Measurements from ENCODE around the gene PTPN14. TPM values are rescaled to one million over a fixed set of nuclear protein-coding genes. Genes with fewer than 3 reads are reported as not detected.

PTPN14 gene
- total and polyA plus RNA-seq, 2 donors from 2014 or later = 5.1 to 87.2 TPM

DNA sequence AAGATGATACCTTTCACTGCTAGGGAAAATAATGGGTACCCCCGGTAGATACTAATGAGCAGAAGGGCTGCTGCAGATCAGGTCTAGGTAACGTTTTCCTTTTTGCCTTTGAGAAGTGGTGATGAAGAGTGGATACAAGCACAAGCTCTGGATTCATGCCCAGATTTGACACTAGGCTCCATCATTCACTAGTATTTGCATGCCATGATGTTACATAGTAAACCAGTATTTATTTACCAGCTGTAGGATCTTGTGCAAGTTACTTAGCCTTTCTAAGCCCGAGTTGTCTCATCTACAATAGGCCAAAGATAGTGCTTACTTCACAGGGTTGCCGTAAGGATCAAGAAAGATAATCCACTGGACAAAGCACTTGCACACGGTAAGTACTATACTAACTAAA is 14.2 kb downstream of the PTPN14 start:
- peaks cover 0 to 10% (median 4%) of the 10 kb centered on the region in 3 donors for H3K4me1 ChIP-seq (ENCODE audit: control insufficient read depth in 2 of 3, insufficient read depth in 2 of 3, low read depth in 1 of 3, low read length in 3 of 3)
- no peak overlapping the region for H3K9ac ChIP-seq (ENCODE audit: low read length in 3 of 3)
- no peak for FAIRE-seq
- H3K36me3 ChIP-seq (ENCODE audit: control insufficient read depth in 2 of 3, insufficient read depth in 3 of 3, low read length in 3 of 3) = no peaks in the 10 kb centered on the region
- H3K27ac ChIP-seq (ENCODE audit: low read depth in 2 of 2, low read length in 2 of 2) = no peak overlapping the region
- no peak for DNase-seq
- TF ChIP-seq, protein P1, sequence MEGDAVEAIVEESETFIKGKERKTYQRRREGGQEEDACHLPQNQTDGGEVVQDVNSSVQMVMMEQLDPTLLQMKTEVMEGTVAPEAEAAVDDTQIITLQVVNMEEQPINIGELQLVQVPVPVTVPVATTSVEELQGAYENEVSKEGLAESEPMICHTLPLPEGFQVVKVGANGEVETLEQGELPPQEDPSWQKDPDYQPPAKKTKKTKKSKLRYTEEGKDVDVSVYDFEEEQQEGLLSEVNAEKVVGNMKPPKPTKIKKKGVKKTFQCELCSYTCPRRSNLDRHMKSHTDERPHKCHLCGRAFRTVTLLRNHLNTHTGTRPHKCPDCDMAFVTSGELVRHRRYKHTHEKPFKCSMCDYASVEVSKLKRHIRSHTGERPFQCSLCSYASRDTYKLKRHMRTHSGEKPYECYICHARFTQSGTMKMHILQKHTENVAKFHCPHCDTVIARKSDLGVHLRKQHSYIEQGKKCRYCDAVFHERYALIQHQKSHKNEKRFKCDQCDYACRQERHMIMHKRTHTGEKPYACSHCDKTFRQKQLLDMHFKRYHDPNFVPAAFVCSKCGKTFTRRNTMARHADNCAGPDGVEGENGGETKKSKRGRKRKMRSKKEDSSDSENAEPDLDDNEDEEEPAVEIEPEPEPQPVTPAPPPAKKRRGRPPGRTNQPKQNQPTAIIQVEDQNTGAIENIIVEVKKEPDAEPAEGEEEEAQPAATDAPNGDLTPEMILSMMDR (IDR thresholded peaks at IDR 0.05; ENCODE audit: borderline replicate concordance, extremely low read depth, insufficient read depth) = no peak
- no peaks in the 10 kb centered on the region for H3K27me3 ChIP-seq (ENCODE audit: control insufficient read depth, insufficient read depth, low read length)
- no peaks in the 10 kb centered on the region for H3K9me3 ChIP-seq (ENCODE audit: control insufficient read depth in 2 of 3, insufficient read depth in 1 of 3, low read length in 3 of 3)
- intact Hi-C loops (cut with DNase I) = no loop called here
- no peak overlapping the region for H3K4me3 ChIP-seq (ENCODE audit: low read length in 3 of 3)

DNA sequence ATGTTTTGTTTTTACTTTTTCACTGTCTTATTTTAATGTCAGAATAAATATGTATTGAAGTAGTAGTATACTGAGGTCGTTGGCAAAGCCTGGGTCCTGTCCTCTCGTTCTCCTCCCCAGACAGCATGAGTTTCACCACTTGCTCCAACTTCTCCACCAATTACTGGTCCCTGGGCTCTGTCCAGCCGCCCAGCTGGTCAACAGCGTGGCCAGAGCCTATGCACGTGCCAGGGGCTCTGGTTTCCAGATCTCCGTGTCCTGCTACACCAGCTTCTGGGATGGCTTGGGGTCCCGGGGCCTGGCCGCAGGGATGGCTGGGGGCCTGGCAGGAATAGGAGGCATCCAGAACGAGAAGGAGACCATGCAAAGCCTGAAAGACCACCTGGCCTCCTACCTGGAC is 19.3 kb downstream of the PTPN14 start:
- Histone ChIP-seq H3K9ac (ENCODE audit: low read length in 3 of 3) (no peak overlapping the region), H3K36me3 (ENCODE audit: control insufficient read depth in 2 of 3, insufficient read depth in 3 of 3, low read length in 3 of 3) (no peaks in the 10 kb centered on the region), H3K9me3 (ENCODE audit: control insufficient read depth in 2 of 3, insufficient read depth in 1 of 3, low read length in 3 of 3) (no peaks in the 10 kb centered on the region), H3K27ac (ENCODE audit: low read depth in 2 of 2, low read length in 2 of 2) (no peak overlapping the region), H3K4me3 (ENCODE audit: low read length in 3 of 3) (no peak overlapping the region), H3K4me1 (ENCODE audit: control insufficient read depth in 2 of 3, insufficient read depth in 2 of 3, low read depth in 1 of 3, low read length in 3 of 3) (peaks cover 0 to under 1% (median 0%) of the 10 kb centered on the region in 3 donors), H3K27me3 (ENCODE audit: control insufficient read depth, insufficient read depth, low read length) (no peaks in the 10 kb centered on the region)
- FAIRE-seq (no peak), DNase-seq (no peak)
- intact Hi-C loops (cut with DNase I) = no loop called here
- TF ChIP-seq, protein P1 (IDR thresholded peaks at IDR 0.05; ENCODE audit: borderline replicate concordance, extremely low read depth, insufficient read depth) = no peak

DNA sequence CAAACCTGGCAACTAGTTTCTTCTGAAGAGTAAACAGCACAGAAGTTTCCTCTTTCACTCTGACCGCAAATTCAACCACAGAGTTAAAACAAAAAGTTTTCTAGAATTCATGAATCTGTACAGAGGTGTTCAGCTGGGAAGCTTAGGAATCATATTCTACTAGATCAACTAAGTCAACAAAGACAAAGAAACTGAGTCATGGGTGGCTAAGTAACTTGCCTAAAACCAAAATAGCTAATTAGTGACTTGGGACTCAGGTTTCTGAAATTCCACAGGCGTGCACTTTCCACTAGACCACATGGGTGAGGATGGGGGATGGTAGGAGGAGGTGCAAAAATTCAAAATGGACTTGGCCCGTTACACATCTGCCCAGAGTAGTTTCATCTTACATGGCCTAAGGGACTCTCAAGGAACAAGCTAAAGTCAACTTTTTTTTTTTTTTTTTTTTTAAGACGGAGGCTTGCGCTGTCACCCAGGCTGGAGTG is 25.8 kb downstream of the PTPN14 start:
- Histone ChIP-seq H3K27ac (ENCODE audit: low read depth in 2 of 2, low read length in 2 of 2) (no peak overlapping the region), H3K36me3 (ENCODE audit: control insufficient read depth in 2 of 3, insufficient read depth in 3 of 3, low read length in 3 of 3) (no peaks in the 10 kb centered on the region), H3K27me3 (ENCODE audit: control insufficient read depth, insufficient read depth, low read length) (no peaks in the 10 kb centered on the region), H3K9me3 (ENCODE audit: control insufficient read depth in 2 of 3, insufficient read depth in 1 of 3, low read length in 3 of 3) (no peaks in the 10 kb centered on the region), H3K4me1 (ENCODE audit: control insufficient read depth in 2 of 3, insufficient read depth in 2 of 3, low read depth in 1 of 3, low read length in 3 of 3) (peaks cover 3 to 14% (median 5%) of the 10 kb centered on the region in 3 donors), H3K9ac (ENCODE audit: low read length in 3 of 3) (no peak overlapping the region), H3K4me3 (ENCODE audit: low read length in 3 of 3) (peak overlapping the region in 2 of 3 donors; percentile 3 to 22)
- FAIRE-seq (no peak), DNase-seq (peak in 2 of 5 donors; percentile 41 to 68)
- intact Hi-C loops (cut with DNase I) = no loop called here
- TF ChIP-seq, protein P1 (IDR thresholded peaks at IDR 0.05; ENCODE audit: borderline replicate concordance, extremely low read depth, insufficient read depth) = no peak

DNA sequence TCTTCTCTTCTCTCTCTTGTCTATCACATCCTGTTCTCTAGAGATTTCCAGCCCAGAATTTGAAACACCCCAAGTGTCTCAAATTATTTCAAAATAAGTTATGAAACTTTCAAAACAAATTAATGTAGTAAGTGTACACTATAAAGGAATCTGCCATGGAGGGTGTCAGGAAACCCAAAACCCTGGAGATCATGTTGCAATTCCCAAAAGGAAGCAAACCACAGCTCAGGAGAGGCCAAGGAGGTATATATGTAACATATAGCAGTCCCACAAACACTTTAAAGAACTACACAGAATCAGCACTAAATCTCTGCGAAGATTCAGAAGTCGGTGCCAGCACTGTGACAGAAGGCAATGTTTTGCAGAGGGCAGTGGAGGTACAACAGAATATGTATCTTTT is 26.6 kb downstream of the PTPN14 start:
- no peak for FAIRE-seq
- Histone ChIP-seq H3K27ac (ENCODE audit: low read depth in 2 of 2, low read length in 2 of 2) (no peak overlapping the region), H3K9ac (ENCODE audit: low read length in 3 of 3) (peak overlapping the region in 1 of 3 donors; percentile 21), H3K27me3 (ENCODE audit: control insufficient read depth, insufficient read depth, low read length) (no peaks in the 10 kb centered on the region), H3K4me3 (ENCODE audit: low read length in 3 of 3) (no peak overlapping the region), H3K9me3 (ENCODE audit: control insufficient read depth in 2 of 3, insufficient read depth in 1 of 3, low read length in 3 of 3) (no peaks in the 10 kb centered on the region), H3K36me3 (ENCODE audit: control insufficient read depth in 2 of 3, insufficient read depth in 3 of 3, low read length in 3 of 3) (no peaks in the 10 kb centered on the region), H3K4me1 (ENCODE audit: control insufficient read depth in 2 of 3, insufficient read depth in 2 of 3, low read depth in 1 of 3, low read length in 3 of 3) (peaks cover 4 to 16% (median 5%) of the 10 kb centered on the region in 3 donors)
- TF ChIP-seq, protein P1 (IDR thresholded peaks at IDR 0.05; ENCODE audit: borderline replicate concordance, extremely low read depth, insufficient read depth) = no peak
- peak in 1 of 5 donors; percentile 37 for DNase-seq
- intact Hi-C loops (cut with DNase I) = no loop called here

All from kidney (tissue), 14 donors.